Neural progenitor cell (in vitro differentiated cells): ENCODE measurements around the gene GTF3C1. TPM values are rescaled to one million over a fixed set of nuclear protein-coding genes. Genes with fewer than 3 reads are reported as not detected.

ENCODE experiments used
- DNase-seq: peaks from one replicate; pipeline ENCODE4 v3.0.0-alpha.2; 2016; ENCODE audit warnings: low spot score
- H2AFZ ChIP-seq: fragments of 200-600 bp; sonication (generic); replicated peaks from 2 replicates; pipeline ENCODE4 v1.6.1; 2016; ENCODE audit warnings: antibody characterized with exemption
- H3F3A ChIP-seq: fragments of 200-600 bp; sonication (generic); 2 replicates; pipeline ENCODE4 v1.6.1; 2016; ENCODE audit warnings: antibody characterized with exemption, low read depth
- H3K27ac ChIP-seq: fragments of 200-600 bp; sonication (generic); 2 replicates; pipeline ENCODE4 v1.5.1; 2016; ENCODE audit warnings: mild to moderate bottlenecking
- H3K27me3 ChIP-seq: fragments of 200-600 bp; sonication (generic); 2 replicates; pipeline ENCODE4 v1.6.1; 2016; ENCODE audit warnings: mild to moderate bottlenecking, moderate library complexity
- H3K36me3 ChIP-seq: fragments of 200-600 bp; sonication (generic); 2 replicates; pipeline ENCODE4 v1.5.1; 2016
- H3K4me1 ChIP-seq: fragments of 200-600 bp; sonication (generic); 2 replicates; pipeline ENCODE4 v1.6.1; 2016; ENCODE audit warnings: mixed run types
- H3K4me2 ChIP-seq: fragments of 200-600 bp; sonication (generic); 2 replicates; pipeline ENCODE4 v1.6.1; 2016
- H3K4me3 ChIP-seq: fragments of 200-600 bp; sonication (generic); 2 replicates; pipeline ENCODE4 v1.5.1; 2016
- H3K79me2 ChIP-seq: fragments of 200-600 bp; sonication (generic); 2 replicates; pipeline ENCODE4 v1.6.1; 2016; ENCODE audit warnings: low read depth
- H3K9ac ChIP-seq: fragments of 200-600 bp; sonication (generic); 2 replicates; pipeline ENCODE4 v1.6.1; 2016
- H3K9me3 ChIP-seq: fragments of 200-600 bp; sonication (generic); 2 replicates; pipeline ENCODE4 v1.5.1; 2016; ENCODE audit warnings: low read depth
- H4K20me1 ChIP-seq: fragments of 200-600 bp; sonication (generic); 2 replicates; pipeline ENCODE4 v1.6.1; 2016; ENCODE audit warnings: low read depth
- H3K27ac Mint-ChIP-seq: 3 replicates; pipeline ENCODE4 v1.8.0; 2021; ENCODE audit warnings: mixed read lengths
- H3K27me3 Mint-ChIP-seq: 2 replicates; pipeline ENCODE4 v1.8.0; 2022; ENCODE audit warnings: low read depth, mild to moderate bottlenecking, inconsistent platforms, moderate library complexity, mixed read lengths; ENCODE audit not compliant: insufficient read depth
- H3K36me3 Mint-ChIP-seq: 3 replicates; pipeline ENCODE4 v1.8.0; 2021; ENCODE audit warnings: mixed read lengths
- H3K4me1 Mint-ChIP-seq: 3 replicates; pipeline ENCODE4 v1.8.0; 2021; ENCODE audit warnings: mixed read lengths
- H3K4me3 Mint-ChIP-seq: 3 replicates; pipeline ENCODE4 v1.8.0; 2021; ENCODE audit warnings: mild to moderate bottlenecking, moderate library complexity, mixed read lengths
- H3K9me3 Mint-ChIP-seq: 3 replicates; pipeline ENCODE4 v1.8.0; 2020; ENCODE audit warnings: mixed read lengths
- CTCF ChIP-seq: fragments of 200-600 bp; sonication (generic); IDR thresholded peaks from 2 replicates; pipeline ENCODE4 v1.5.1; 2017; ENCODE audit warnings: antibody characterized with exemption, mild to moderate bottlenecking
- EZH2 ChIP-seq: fragments of 200-600 bp; sonication (generic); IDR thresholded peaks from 2 replicates; pipeline ENCODE4 v1.6.1; 2017; ENCODE audit warnings: antibody characterized with exemption, mild to moderate bottlenecking, moderate library complexity
- EZH2phosphoT487 ChIP-seq: fragments of 200-600 bp; sonication (generic); IDR thresholded peaks from 2 replicates; pipeline ENCODE4 v1.6.1; 2017; ENCODE audit warnings: antibody characterized with exemption
- total RNA-seq: library from RNA; depleted of rRNA; stranded (reverse); fragments of >200 nt; gene quantifications from 2 replicates; pipeline ENCODE4 v1.2.3, GENCODE V29; 2015; ENCODE audit warnings: low replicate concordance

The GTF3C1 gene
- total RNA-seq, 1 donor from 2014 or later: 60.9 TPM

- H3K27me3 ChIP-seq: no peaks in the 10 kb centered on the region
- Mint-ChIP-seq H3K9me3 (no peaks in the 10 kb centered on the region), H3K4me1 (no peaks in the 10 kb centered on the region), H3K36me3 (peaks cover 44% of the 10 kb centered on the region), H3K4me3 (no peak overlapping the region), H3K27ac (no peak overlapping the region), H3K27me3 (peaks cover 5% of the 10 kb centered on the region)
- no peaks in the 10 kb centered on the region for H3K4me1 ChIP-seq
- TF ChIP-seq EZH2phosphoT487 (no peak), EZH2 (no peak), CTCF (no peak)
- DNase-seq: no peak
- no peak overlapping the region for H2AFZ ChIP-seq
- no peaks in the 10 kb centered on the region for H4K20me1 ChIP-seq
- no peak overlapping the region for H3K4me2 ChIP-seq
- H3K9me3 ChIP-seq: no peaks in the 10 kb centered on the region
- no peak overlapping the region for H3K4me3 ChIP-seq
- no peak overlapping the region for H3K27ac ChIP-seq
- H3K79me2 ChIP-seq: no peaks in the 10 kb centered on the region
- no peaks in the 10 kb centered on the region for H3F3A ChIP-seq
- no peak overlapping the region for H3K9ac ChIP-seq
- peaks cover 9% of the 10 kb centered on the region for H3K36me3 ChIP-seq
These were observed 84.2 kb downstream of the GTF3C1 start for GRCh38 chr16:27465483-27465879.

GRCh38 chr16:27464626-27465482 is 84.9 kb downstream of the GTF3C1 start:
- Histone ChIP-seq H3K4me3 (no peak overlapping the region), H3K27me3 (no peaks in the 10 kb centered on the region), H2AFZ (no peak overlapping the region), H3K9me3 (no peaks in the 10 kb centered on the region), H3K4me2 (no peak overlapping the region), H3K36me3 (peaks cover 9% of the 10 kb centered on the region), H3K4me1 (no peaks in the 10 kb centered on the region), H3K79me2 (no peaks in the 10 kb centered on the region), H3F3A (no peaks in the 10 kb centered on the region), H3K27ac (no peak overlapping the region), H4K20me1 (no peaks in the 10 kb centered on the region), H3K9ac (no peak overlapping the region)
- Mint-ChIP-seq H3K9me3 (no peaks in the 10 kb centered on the region), H3K27ac (no peak overlapping the region), H3K36me3 (peaks cover 39% of the 10 kb centered on the region), H3K4me1 (no peaks in the 10 kb centered on the region), H3K27me3 (peaks cover 5% of the 10 kb centered on the region), H3K4me3 (no peak overlapping the region)
- TF ChIP-seq EZH2 (no peak), EZH2phosphoT487 (no peak), CTCF (no peak)
- DNase-seq: no peak

GRCh38 chr16:27463741-27464591 is 85.7 kb downstream of the GTF3C1 start:
- H3K4me2 ChIP-seq: no peak overlapping the region
- H3K9ac ChIP-seq: no peak overlapping the region
- H3F3A ChIP-seq: no peaks in the 10 kb centered on the region
- no peaks in the 10 kb centered on the region for H3K9me3 ChIP-seq
- H3K27me3 Mint-ChIP-seq: peaks cover 5% of the 10 kb centered on the region
- H3K36me3 Mint-ChIP-seq: peaks cover 41% of the 10 kb centered on the region
- H2AFZ ChIP-seq: no peak overlapping the region
- no peaks in the 10 kb centered on the region for H3K9me3 Mint-ChIP-seq
- H4K20me1 ChIP-seq: no peaks in the 10 kb centered on the region
- H3K27ac Mint-ChIP-seq: no peak overlapping the region
- H3K27me3 ChIP-seq: no peaks in the 10 kb centered on the region
- no peaks in the 10 kb centered on the region for H3K4me1 ChIP-seq
- no peaks in the 10 kb centered on the region for H3K4me1 Mint-ChIP-seq
- TF ChIP-seq CTCF: no peak
- TF ChIP-seq EZH2: no peak
- no peak for TF ChIP-seq EZH2phosphoT487
- no peaks in the 10 kb centered on the region for H3K79me2 ChIP-seq
- H3K36me3 ChIP-seq: peaks cover 9% of the 10 kb centered on the region
- no peak overlapping the region for H3K4me3 ChIP-seq
- no peak overlapping the region for H3K4me3 Mint-ChIP-seq
- no peak for DNase-seq
- H3K27ac ChIP-seq: no peak overlapping the region
